Urothelium cell line (cell line): Measurements from ENCODE around the gene SLC45A1.
A peak's percentile ranks its signal among the peaks of the same experiment; 100 is the strongest.

Experiments used
- DNase-seq: peaks from one replicate; pipeline ENCODE4 v3.0.0; 2011; ENCODE audit warnings: low spot score, mixed read lengths
- FAIRE-seq: peaks from 2 replicates; lab custom pipeline; 2011; peaks lifted over from hg19 to GRCh38; lab: Jason Lieb, UNC

The SLC45A1 gene

DNA sequence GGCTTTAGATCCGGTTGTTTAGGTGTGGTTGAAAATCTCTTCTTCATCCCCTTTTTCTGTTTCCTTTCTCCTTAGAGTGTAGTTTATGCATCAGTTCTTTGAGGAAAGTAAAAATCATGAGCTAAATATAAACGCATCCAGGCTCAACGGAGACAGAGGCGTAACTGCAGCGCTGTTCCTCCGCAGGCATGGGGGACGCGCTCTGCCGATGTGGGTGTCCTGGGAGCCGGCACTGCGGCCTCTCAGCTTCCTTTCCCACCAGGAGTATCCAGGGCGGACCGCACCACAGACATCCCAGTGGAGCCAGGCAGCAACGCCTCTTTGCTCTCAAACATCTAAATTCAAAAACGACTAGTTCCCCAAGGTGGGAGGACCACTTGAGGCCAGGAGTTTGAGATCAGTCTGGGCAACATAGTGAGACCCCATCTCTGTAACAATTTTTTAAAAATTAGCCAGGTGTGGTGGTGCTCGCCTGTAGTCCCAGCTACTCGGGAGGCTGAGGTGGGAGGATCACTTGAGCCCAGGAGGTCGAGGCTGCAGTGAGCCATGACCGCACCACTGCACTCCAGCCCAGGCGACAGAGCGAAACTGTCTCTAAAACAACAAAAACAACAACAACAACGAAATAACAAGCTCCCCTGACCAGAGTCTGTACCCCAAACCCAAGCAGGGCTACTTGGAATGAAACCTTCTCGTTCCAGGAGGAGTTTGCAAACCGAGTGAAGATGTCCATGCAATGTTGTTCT, 16.4 kb downstream of the SLC45A1 start:
- DNase-seq (no peak), FAIRE-seq (no peak)

DNA sequence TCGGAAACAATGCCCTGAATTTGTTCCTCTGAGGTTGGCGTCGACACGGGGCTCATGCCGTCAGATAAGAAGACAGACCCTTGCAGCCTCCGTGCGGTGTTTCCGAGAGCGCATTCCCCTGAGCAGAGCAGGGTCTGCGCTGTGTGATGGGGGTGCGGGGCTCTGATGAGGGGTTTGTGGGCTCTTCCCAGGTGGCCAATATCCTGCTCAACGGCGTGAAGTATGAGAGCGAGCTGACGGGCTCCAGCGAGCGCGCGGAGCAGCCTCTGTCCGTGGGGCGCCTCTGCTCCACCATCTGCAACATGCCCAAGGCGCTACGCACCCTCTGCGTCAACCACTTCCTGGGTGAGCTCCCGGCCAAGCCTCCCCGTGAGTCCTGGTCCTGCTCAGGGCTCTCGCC, 17.3 kb downstream of the SLC45A1 start:
- DNase-seq (no peak), FAIRE-seq (no peak)

DNA sequence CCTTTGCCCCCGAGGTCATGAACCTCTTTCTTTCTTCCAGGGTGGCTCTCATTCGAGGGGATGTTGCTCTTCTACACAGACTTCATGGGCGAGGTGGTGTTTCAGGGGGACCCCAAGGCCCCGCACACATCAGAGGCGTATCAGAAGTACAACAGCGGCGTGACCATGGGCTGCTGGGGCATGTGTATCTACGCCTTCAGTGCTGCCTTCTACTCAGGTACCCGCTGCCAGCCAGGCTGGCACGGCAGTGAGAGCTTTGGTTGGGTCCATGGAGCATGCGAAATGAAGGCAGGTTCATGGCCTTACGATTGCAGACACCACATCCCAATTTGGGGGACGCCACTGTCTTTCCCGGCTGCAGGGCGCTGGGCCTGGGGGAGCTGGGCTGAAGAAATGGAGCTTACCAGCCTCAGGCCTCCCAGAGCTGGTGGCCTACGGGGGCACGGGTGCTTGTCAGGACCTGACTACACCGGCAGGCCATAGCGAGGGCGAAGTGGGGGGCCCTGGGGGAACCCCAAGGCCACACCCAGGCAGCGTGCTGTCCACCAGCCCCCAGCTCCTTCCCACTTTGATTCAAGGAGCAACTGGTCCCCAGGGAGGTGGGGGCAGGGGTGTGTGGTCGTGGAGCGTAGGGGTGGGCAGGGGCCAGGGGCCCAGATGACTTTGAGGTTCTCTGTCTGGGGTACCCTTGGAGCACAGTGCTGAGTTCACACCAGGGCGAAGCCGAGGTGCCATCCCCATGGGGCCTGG, 20.0 kb downstream of the SLC45A1 start:
- no peak for FAIRE-seq
- DNase-seq: no peak

DNA sequence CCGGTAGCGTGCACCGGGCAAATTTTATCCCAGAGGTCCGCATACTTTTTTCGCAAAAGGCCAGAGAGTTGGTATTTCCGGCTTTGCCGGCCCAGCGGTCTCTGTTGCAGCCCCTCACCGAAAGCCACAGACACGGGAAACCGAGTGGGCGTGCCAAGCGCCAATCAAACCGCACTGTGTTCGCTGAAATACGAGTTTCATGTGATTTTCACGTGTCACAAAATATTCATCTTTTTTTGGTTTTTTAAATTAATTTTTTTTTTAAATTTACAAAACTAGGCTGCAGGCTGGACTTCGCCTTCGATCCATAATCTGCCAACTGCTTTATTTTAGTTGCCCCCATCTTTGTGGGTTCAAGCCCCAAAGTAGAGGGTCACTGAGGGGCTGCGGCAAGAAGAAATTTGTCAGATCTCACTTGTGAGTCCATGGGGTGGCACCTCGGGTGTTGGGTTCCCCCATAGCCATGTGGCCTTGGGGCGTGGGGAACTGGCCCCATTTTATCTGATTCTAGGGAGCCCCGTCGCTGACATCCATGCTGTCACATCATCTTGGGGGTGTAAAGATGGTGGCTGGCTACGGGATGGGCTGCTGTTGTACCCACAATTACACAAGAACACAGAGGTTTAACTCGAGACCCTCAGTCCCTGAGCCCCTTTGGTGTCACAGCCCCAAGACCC, 20.8 kb downstream of the SLC45A1 start:
- DNase-seq: no peak
- FAIRE-seq: no peak

DNA sequence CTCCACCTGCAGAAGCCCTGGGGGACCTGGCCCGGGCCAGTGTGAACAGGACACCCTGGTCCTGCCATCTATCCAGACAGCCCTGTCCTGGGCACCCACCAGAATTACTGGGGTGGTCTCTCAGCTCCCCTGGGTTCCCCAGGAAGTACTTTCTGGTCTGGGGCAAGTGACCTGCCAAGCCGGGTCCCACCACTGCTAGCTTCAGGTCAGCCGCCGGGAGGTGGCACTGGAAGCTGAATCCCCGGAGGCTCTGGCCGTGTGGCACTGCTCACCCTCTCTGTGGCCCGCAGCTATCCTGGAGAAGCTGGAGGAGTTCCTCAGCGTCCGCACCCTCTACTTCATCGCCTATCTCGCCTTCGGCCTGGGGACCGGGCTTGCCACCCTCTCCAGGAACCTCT, 21.3 kb downstream of the SLC45A1 start:
- DNase-seq: no peak
- FAIRE-seq: no peak

DNA sequence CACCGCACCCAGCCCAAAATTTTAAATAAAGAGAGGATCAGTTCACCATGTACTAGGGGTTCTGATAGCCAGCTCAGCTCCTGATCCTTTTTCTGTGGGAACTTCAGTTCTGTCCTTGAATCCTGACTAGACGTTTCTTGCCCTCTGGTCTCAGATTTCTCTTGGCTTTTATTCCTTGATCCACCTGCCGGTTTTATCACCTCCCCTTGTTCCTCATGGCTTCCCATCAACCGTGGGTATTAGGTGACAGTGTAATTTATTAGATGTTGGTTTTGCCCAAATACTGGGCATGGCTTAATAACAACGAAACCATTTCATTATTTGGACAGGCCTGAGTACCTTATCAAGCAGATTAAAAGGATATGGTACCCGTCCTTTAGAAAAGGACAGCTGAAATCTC, 22.5 kb downstream of the SLC45A1 start:
- no peak for DNase-seq
- no peak for FAIRE-seq

DNA sequence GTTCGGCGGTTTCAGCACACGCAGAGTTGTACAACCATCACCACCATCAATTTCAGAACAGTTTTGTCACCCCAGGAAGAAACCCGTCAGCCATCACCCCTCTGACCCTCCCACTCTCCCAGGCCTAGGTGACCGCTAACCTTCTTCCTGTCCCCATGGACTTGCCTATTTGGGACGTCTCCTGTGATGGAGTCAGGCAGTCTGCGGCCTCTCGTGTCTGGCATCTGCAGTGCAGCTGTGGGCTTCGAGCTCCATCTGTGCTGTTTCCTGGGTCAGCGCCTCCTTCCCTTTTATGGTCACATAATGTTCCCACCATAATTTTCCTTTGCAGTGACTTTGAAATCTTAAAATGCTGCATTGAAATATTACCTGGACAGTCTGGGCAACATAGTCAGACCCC, 24.4 kb downstream of the SLC45A1 start:
- FAIRE-seq (no peak), DNase-seq (no peak)

DNA sequence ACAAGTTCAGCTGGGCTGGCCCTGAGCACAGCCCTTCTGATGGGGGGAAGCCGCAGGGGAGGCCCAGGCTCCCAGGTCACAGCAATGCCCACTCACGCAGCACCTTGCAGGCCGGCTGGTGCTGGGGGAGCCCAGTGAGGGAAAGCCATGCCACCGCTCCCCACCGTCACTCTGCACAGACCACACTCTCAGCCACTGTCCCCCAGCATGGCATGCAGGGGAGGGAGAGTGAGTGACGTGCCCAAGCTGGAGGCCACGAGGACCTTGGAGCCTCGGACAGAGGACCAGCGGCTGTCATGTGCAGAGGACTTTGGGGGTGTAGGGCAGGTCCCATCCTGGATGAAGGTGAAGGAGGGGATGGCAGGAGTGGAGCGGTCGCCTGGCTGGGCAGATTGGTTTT, 25.1 kb downstream of the SLC45A1 start:
- no peak for DNase-seq
- no peak for FAIRE-seq

DNA sequence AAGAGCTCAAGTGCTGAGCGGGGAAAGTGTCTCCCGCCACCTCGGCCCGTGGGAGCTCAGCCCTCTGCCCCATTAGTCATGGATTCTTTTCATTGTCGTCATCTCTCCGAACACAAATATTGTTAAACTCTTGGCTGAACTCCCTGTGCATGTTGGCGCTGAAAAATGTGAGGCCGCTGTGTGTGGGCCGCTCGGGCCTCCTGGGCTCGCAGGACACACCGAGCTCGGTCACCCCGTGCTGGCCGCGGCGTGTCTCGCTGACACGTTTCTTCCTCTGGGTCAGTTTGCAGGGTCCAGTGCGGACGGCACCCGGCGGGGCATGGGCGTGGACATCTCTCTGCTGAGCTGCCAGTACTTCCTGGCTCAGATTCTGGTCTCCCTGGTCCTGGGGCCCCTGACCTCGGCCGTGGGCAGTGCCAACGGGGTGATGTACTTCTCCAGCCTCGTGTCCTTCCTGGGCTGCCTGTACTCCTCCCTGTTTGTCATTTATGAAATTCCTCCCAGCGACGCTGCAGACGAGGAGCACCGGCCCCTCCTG, 25.6 kb downstream of the SLC45A1 start:
- DNase-seq (peak; percentile 77), FAIRE-seq (no peak)

DNA sequence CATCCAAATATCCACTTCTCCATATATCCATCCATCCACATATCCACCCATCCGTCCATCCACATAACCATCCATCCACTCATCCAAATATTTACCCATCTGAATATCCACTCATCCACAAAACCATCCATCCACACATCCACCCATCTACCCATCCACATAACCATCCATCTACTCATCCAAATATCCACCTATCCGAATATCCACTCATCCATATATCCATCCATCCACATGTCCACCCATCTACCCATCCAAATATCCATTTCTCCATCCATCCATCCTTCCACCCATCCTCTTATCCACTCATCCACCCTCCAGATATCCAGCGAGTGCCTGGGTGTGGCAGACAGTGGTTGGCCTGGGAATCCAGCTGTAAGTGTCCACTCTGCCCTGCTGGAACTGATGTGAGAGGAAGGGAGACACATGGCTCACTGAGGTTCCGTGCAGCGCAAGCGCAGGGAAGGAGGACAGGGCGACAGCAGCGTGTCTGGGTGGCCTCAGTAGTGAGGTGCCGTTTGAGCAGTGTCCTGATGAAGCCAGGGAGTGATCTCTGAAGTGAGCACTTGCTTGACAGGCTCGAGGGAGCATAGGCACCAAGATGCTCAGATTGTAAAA, 27.1 kb downstream of the SLC45A1 start:
- DNase-seq: no peak
- FAIRE-seq: no peak

DNA sequence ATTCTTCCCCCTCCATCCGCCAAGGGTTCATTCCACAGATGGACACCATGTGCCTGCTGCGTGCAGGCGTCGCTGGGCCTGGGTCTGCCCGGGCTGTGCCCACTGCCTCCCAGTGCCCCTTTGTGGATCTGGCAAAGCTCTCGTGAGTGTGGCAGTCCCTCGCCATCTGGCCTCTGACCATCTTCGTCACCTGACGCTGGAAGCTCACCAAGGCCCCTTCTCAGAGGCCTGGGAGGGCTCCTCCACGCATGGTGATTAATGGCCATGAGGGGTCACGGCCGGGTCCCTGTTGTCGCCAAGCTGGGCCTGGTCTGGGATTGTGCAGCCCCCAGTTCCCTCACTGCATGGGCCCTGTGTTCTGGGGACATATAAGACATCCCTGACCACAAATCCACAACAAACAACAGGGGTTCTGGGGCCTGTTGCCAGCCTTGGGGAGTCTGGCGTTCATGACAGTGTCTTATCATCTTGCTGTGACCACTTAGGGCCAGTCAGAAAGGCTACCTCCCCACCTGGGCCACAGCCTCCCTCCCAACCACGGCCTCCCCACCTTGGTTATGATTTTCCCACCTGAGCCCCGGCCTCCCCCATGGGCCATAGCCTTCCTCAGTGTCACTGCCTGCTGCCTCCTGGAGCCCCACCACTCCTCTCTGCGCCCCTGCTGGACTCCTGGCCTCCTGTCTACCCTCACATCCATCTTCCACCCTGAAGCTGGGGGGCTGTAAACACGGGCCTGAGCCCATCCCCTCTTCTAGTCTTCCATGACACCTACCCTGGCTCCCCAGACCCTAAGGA, 27.9 kb downstream of the SLC45A1 start:
- no peak for FAIRE-seq
- no peak for DNase-seq

DNA sequence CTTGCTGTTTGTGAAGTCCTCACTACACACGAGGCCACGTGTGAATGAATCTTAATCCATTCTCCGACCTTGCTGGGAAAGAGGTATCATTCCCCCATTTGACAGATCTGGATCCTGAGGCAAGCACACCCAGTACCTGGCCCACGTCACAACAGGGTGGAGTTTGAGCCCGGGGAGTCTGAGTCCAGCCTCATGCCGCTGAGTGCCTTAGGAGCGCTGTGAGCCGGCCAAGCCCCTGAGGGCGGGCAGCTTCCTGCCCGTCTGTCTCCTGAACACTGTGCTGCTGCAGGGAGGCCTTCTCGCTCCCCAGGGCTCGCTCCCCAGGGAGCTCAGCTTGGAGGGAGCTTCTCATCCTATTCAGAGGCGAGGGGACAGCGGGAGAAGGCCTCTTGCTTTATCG, 29.7 kb downstream of the SLC45A1 start:
- FAIRE-seq: no peak
- no peak for DNase-seq

DNA sequence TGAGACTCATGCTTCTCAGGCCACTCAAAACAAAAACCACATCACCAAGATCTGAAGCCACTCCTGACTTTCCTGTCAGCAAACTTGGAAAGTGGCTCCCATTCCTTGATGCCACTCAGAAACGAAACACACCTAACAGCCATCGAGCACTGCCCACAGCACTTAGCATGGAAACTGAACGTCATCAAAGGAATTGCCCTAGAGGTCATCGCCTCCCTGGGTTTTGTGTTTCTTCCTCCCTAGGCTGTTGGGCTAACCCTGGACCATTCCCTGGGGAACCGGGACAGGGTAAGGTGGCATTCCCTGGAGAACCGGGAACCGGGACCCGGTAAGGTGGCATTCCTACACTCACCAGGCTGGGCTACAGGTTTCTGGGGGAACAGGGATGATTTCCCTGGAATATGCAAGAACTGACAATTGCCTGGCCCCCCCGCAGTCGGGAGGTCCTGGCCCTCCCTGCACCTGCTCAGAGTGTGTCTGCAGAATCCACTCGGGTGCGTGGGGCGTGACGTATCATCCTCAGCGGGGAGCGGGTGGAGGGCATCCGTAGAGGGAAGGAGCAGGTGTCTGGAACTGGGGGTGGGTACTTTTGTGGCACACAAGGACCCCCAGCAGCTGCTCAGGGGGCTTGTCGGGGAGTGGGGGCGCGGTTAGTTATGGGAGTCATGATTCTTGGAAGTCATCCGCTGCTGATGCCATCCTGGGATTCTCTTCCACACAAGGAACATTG, 30.3 kb downstream of the SLC45A1 start:
- no peak for DNase-seq
- no peak for FAIRE-seq

DNA sequence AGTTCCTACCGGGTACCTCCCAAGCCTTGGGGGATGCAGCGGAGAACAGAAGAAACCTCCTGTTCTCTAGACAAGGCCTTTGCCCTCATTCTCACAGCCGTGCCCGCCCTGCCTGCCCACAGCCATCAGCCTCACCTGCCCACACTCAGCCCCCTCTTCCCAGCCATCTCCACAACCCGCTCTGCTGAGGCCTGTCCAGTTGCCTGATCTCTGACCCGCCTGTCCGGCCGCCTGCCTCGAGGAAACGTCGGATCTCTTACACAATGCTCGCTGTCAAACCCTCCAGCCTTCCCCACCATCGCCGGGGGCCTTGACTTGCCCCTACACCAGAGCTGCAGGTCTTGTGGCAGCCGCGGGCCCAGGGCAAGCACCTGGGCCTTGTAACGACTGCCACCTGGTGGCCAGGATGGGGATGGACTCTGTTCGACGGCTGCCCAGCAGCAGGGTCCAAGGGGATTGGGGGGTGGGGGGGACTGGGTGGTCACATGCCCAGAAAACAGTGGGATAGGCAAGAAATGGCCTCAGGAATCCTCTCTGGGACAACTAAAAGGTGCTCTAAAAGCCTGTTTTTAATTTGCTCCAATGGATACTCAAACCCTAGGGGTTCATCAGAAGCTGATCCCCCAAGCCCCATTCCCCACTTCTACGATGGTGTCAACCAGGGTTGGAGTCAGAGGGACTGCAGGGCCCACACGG, 31.0 kb downstream of the SLC45A1 start:
- peak; percentile 72 for DNase-seq
- FAIRE-seq: no peak

DNA sequence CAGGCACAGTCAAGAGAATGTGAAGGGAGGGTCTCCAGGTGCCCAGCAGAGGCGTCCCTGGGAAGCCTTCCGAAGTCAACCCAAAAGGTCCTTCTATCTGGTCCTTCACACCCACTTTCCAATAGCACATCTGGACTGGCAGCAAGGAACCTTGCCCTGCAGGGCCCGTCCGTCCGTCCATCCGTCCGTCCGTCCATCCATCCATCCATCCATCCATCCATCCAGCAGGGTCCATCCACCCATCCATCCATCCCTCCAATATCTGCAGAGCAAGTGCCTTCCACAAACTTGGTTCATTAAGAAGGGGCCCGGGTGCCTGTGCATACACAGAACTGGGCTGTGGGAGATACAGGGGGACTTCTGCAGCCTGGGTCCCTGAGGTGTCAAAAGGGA, 31.6 kb downstream of the SLC45A1 start:
- DNase-seq (no peak), FAIRE-seq (no peak)

DNA sequence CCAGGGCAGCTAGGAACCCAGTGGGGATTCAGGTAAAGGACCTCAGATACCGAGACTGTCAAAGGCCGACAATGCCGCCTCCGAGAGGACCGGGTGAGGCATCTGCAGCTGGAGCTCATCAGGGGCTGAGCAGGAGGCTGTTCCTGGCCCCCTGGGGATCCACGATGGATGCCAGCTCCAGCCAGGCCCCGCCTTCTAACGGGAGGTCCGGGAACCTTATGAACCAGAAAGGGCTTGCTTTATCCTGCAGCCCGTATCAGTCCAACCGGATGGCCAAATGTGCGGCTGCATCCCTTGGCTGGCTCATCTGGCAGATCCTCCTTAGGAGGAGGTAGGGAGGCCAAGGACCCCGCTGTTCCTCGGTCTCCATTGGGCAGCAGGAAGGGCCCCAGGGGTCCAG, 32.0 kb downstream of the SLC45A1 start:
- DNase-seq (no peak), FAIRE-seq (no peak)

DNA sequence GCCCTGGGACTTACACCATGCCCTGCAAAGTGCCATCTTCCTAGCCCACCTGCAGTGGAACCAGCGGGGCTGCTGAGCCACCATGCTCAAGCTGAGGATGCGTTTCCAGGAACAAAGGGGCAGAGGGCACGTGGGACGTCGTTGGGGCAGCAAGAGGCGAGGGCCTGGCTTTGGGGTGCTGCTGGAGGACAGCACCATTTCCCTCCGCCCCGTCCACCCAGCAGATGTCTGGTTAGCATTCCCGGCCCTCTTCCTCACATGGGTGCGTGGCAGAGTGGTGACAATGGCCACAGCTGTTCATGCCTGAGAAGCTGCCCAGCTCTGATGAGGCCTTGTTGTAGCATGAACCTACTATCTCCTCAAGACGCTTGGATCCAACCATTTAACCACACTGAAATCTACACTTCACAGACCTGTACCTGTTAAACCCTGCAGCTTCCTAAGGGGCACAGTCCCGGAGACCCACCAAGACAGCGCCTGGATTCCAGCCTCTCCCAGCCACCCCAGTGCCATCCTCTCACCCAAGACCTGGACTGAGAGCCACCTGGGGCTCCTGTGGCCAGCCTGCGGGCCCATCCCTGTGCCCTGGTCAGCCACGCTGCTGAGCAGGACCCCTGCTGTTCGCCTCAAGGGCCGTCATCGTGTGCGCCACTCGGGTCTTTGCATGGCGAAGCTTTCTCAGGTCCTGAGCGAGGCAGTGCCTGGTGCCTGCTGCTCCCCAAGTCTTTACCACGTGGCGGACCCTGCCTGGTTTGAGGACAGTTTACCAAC, 33.2 kb downstream of the SLC45A1 start:
- DNase-seq: no peak

DNA sequence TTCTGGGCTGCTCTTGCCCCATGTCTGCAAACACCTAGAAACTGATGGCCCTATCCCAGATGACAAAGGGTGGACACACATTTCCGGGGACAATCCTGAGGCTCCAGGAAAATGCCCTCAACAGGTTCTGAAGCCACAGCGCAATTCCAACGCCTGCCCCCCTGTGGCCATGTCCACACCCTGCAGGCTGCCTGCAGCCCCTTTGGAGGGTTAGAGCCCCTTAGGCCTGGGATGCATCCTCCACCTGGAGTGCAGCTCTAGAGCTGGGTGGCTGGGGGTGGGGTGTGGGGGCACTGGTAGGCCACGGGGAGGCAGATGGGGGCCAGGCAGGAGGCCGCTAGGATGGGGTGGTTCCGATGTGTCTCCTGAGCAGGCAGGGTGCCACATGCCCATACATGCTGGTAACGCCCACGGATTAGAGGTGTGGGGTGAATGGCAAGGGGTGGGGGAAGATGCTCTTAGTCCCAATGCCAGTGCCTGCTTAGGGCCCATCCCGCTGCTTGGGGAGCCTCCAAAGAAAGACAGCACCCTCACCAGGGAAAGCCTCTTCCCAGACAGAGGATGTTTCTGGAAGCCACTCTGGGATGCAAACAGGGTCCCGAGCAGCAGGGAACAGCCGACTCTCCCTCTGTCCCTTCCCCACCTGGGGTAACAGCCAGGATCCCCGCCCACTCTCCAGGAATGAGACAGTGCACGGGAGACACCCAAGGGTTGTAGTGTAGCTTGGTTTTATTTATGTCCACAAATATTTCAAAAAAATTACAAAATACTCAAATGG, 34.0 kb downstream of the SLC45A1 start:
- DNase-seq (peak; percentile 42), FAIRE-seq (no peak)

More for the DNA sequence above, 33.2 kb downstream of the SLC45A1 start:
- FAIRE-seq: no peak
